ENCODE data around the gene FAM32A. TPM values are rescaled to one million over a fixed set of nuclear protein-coding genes. Genes with fewer than 3 reads are reported as not detected.

The FAM32A gene
- total RNA-seq, 1 experiment from 2014 or later, result 113 TPM

GRCh38 chr19:16226878-16227836, 41.9 kb downstream of the FAM32A start:
- no peak overlapping the region for H3K4me3 Mint-ChIP-seq (ENCODE audit: unreplicated experiment)
- Histone ChIP-seq H3K36me3 (ENCODE audit: control insufficient read depth, insufficient read depth, low read length) (peaks cover 8% of the 10 kb centered on the region), H3K27me3 (replicated peaks; ENCODE audit: control insufficient read depth, insufficient read depth, low read length) (no peaks in the 10 kb centered on the region), H3K9me3 (no peaks in the 10 kb centered on the region), H3K4me3 (ENCODE audit: low read depth, low read length) (no peak overlapping the region), H3K4me1 (no peaks in the 10 kb centered on the region)
- H3K9me3 Mint-ChIP-seq (ENCODE audit: unreplicated experiment), result no peaks in the 10 kb centered on the region
- ChIA-PET CTCF (no interaction called here), POLR2A (no interaction called here)
- intact Hi-C loops (cut with micrococcal nuclease; ENCODE audit: unreplicated experiment), result no loop called here
- no peak overlapping the region for H3K27ac Mint-ChIP-seq (ENCODE audit: unreplicated experiment)
- BruUV-seq (replicated peaks), result no TSS peak
- TF ChIP-seq CTCF (IDR thresholded peaks at IDR 0.05; ENCODE audit: insufficient read depth in 1 of 2, low read depth in 1 of 2, low read length in 1 of 2, severe bottlenecking in 1 of 2, unreplicated experiment in 1 of 2), result no peak
- no peak for DNase-seq
- H3K4me1 Mint-ChIP-seq (ENCODE audit: low read depth, unreplicated experiment), result no peaks in the 10 kb centered on the region
- H3K27me3 Mint-ChIP-seq (ENCODE audit: insufficient read depth, unreplicated experiment), result no peaks in the 10 kb centered on the region
- peaks cover 39% of the 10 kb centered on the region for H3K36me3 Mint-ChIP-seq (ENCODE audit: insufficient read depth, unreplicated experiment)

GRCh38 chr19:16227837-16228636, 42.8 kb downstream of the FAM32A start:
- ChIA-PET CTCF (no interaction called here), POLR2A (no interaction called here)
- no peaks in the 10 kb centered on the region for H3K27me3 Mint-ChIP-seq (ENCODE audit: insufficient read depth, unreplicated experiment)
- no peaks in the 10 kb centered on the region for H3K9me3 Mint-ChIP-seq (ENCODE audit: unreplicated experiment)
- Histone ChIP-seq H3K9me3 (no peaks in the 10 kb centered on the region), H3K27me3 (replicated peaks; ENCODE audit: control insufficient read depth, insufficient read depth, low read length) (no peaks in the 10 kb centered on the region), H3K4me1 (no peaks in the 10 kb centered on the region), H3K4me3 (ENCODE audit: low read depth, low read length) (no peak overlapping the region), H3K36me3 (ENCODE audit: control insufficient read depth, insufficient read depth, low read length) (peaks cover 8% of the 10 kb centered on the region)
- no TSS peak for BruUV-seq (replicated peaks)
- no peaks in the 10 kb centered on the region for H3K4me1 Mint-ChIP-seq (ENCODE audit: low read depth, unreplicated experiment)
- intact Hi-C loops (cut with micrococcal nuclease; ENCODE audit: unreplicated experiment), result no loop called here
- H3K4me3 Mint-ChIP-seq (ENCODE audit: unreplicated experiment), result no peak overlapping the region
- peaks cover 38% of the 10 kb centered on the region for H3K36me3 Mint-ChIP-seq (ENCODE audit: insufficient read depth, unreplicated experiment)
- no peak for TF ChIP-seq CTCF (IDR thresholded peaks at IDR 0.05; ENCODE audit: insufficient read depth in 1 of 2, low read depth in 1 of 2, low read length in 1 of 2, severe bottlenecking in 1 of 2, unreplicated experiment in 1 of 2)
- DNase-seq, result no peak
- no peak overlapping the region for H3K27ac Mint-ChIP-seq (ENCODE audit: unreplicated experiment)

GRCh38 chr19:16228637-16229321, 43.6 kb downstream of the FAM32A start:
- ChIA-PET POLR2A (no interaction called here), CTCF (no interaction called here)
- no peaks in the 10 kb centered on the region for H3K27me3 ChIP-seq (replicated peaks; ENCODE audit: control insufficient read depth, insufficient read depth, low read length)
- DNase-seq, result no peak
- H3K4me3 ChIP-seq (ENCODE audit: low read depth, low read length), result no peak overlapping the region
- Mint-ChIP-seq H3K27me3 (ENCODE audit: insufficient read depth, unreplicated experiment) (no peaks in the 10 kb centered on the region), H3K4me3 (ENCODE audit: unreplicated experiment) (no peak overlapping the region), H3K36me3 (ENCODE audit: insufficient read depth, unreplicated experiment) (peaks cover 38% of the 10 kb centered on the region), H3K4me1 (ENCODE audit: low read depth, unreplicated experiment) (no peaks in the 10 kb centered on the region), H3K27ac (ENCODE audit: unreplicated experiment) (no peak overlapping the region), H3K9me3 (ENCODE audit: unreplicated experiment) (no peaks in the 10 kb centered on the region)
- no peaks in the 10 kb centered on the region for H3K4me1 ChIP-seq
- BruUV-seq (replicated peaks), result no TSS peak
- no peak for TF ChIP-seq CTCF (IDR thresholded peaks at IDR 0.05; ENCODE audit: insufficient read depth in 1 of 2, low read depth in 1 of 2, low read length in 1 of 2, severe bottlenecking in 1 of 2, unreplicated experiment in 1 of 2)
- H3K36me3 ChIP-seq (ENCODE audit: control insufficient read depth, insufficient read depth, low read length), result peaks cover 6% of the 10 kb centered on the region
- no peaks in the 10 kb centered on the region for H3K9me3 ChIP-seq
- intact Hi-C loops (cut with micrococcal nuclease; ENCODE audit: unreplicated experiment), result no loop called here

Measured in Caco-2 (cell line).